Transverse colon (tissue), 4 donors: ENCODE results near the gene SEPTIN3. TPM values are rescaled to one million over a fixed set of nuclear protein-coding genes. Genes with fewer than 3 reads are reported as not detected.

ENCODE experiments used
- DNase-seq: peaks from one replicate; pipeline ENCODE4 v3.0.0-alpha.2; 2019
- H3K27ac ChIP-seq, 4 donors: fragments of 200-600 bp; sonication (generic); 2 replicates each; pipeline ENCODE4 v1.5.1; 2016 to 2018; ENCODE audit warnings: inconsistent platforms in 4 of 4
- H3K27me3 ChIP-seq: fragments of 200-600 bp; sonication (generic); 2 replicates; pipeline ENCODE4 v1.5.1; 2017; ENCODE audit warnings: inconsistent platforms
- H3K36me3 ChIP-seq, 4 donors: fragments of 200-600 bp; sonication (generic); 2 replicates each; pipeline ENCODE4 v1.5.1; 2017 to 2019; ENCODE audit warnings: inconsistent platforms in 4 of 4
- H3K4me1 ChIP-seq, 4 donors: fragments of 200-600 bp; sonication (generic); 2 replicates each; pipeline ENCODE4 v1.5.1; 2017 to 2020; ENCODE audit warnings: inconsistent platforms in 4 of 4
- H3K4me3 ChIP-seq, 4 donors: fragments of 200-600 bp; sonication (generic); 1 replicate in 1 of 4; 2 replicates in 3 of 4; pipeline versions ENCODE4 v1.5.1 to v1.6.1; 2017 to 2019; ENCODE audit warnings: inconsistent platforms in 4 of 4
- H3K9me3 ChIP-seq, 2 donors: fragments of 200-600 bp; sonication (generic); 2 replicates each; pipeline ENCODE4 v1.5.1; 2017 to 2019; ENCODE audit warnings: inconsistent platforms in 2 of 2
- EP300 ChIP-seq: sonication (generic); formaldehyde crosslinking; IDR thresholded peaks from one replicate; pipeline ENCODE4 v1.6.1; 2017; ENCODE audit warnings: antibody characterized with exemption, low read depth
- POLR2A ChIP-seq: fragments of 450-650 bp; IDR thresholded peaks from one replicate; pipeline ENCODE4 v1.6.1; 2016; ENCODE audit warnings: antibody characterized with exemption, mild to moderate bottlenecking, moderate library complexity
- POLR2AphosphoS5 ChIP-seq, 3 donors: sonication (generic); formaldehyde crosslinking; IDR thresholded peaks; one replicate each; pipeline ENCODE4 v1.6.1; 2016; ENCODE audit warnings: antibody characterized with exemption in 3 of 3
- WGBS, 2 donors: methylation state at CpG; one replicate each; pipeline ENCODE4 v1.1.5; 2018; ENCODE audit warnings: low coverage in 1 of 2; 5-methylcytosine and 5-hydroxymethylcytosine counted together
- in situ Hi-C, 4 donors: fragments of 200-750 bp; cut with MboI; loops; one replicate each; pipeline versions ENCODE4 v1.15.0 to v1.15.1; 2017; ENCODE audit warnings: low sequenced_read_pairs in 3 of 4, low pct_ligation_motif_present in 1 of 4, low pct_unique_long_range_greater_than_20kb in 1 of 4
- intact Hi-C: fragments of 100-400 bp; cut with DNase I; formaldehyde crosslinking; loops from one replicate; pipeline ENCODE4 v1.15.1; 2023; ENCODE audit warnings: low total_unique reads
- total RNA-seq, 4 donors: library from RNA; depleted of rRNA; stranded (reverse); fragments of >200 nt; gene quantifications; one replicate each; pipeline ENCODE4 v1.1.0, GENCODE V29; 2016
- TF ChIP-seq, protein P1 (sequence below), 5 experiments: fragments of 200-600 bp in 3 of 5; fragments of 450-650 bp in 2 of 5; sonication (generic) in 3 of 5; IDR thresholded peaks; 1 replicate in 2 of 5; 2 replicates in 3 of 5; pipeline ENCODE4 v1.5.1; 2016 to 2017; ENCODE audit warnings: antibody characterized with exemption in 5 of 5, inconsistent platforms in 3 of 5, mild to moderate bottlenecking in 2 of 5, moderate library complexity in 1 of 5

Gene SEPTIN3
- total RNA-seq, 4 donors from 2014 or later, result 0.48 to 0.68 TPM; not detected in 2

DNA sequence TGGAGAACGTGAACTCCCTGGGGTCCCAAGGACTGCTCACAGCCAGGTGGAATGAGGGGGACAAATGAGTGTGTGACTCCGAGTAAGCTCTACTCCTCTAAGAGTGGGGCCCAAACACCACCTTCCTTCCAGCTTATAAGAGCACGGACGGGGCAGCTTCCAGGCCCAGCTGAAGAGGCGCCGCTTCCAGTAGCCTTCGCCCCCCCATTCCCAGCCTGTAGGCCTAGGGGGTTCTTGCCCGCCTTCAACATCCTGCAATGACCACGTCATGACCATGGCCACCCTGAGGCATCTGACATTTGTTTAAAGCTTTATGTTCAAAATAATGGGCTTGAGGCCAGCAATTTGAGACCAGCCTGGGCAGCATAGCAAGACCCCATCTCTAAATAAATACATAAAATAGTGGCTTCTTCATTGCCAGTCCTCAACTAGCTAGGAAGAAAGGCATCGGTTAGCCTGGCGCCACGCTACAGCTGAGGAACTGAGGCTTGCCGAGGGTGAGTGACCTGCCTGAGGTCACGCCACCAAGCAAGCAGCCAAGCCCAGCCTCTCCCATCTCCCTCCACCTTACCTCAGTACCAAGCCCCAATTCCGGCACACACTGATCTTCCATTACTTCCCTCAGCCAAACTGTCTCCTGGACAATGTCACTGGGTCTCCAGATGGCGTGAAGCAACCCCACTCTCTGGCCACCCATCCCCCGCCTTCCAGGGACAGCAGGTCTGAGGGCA is 34.8 kb upstream of the SEPTIN3 start:
- in situ Hi-C loops (loop anchor here in 1 of 4 donors (25.0 kb wide), 1 partner anchor 122 kb away; the partner anchor contains the start of gene CCDC134), intact Hi-C loops (no loop called here)
- Histone ChIP-seq H3K9me3 (no peaks in the 10 kb centered on the region), H3K4me1 (peaks cover 0 to 5% (median 2%) of the 10 kb centered on the region in 4 donors), H3K4me3 (no peak overlapping the region), H3K36me3 (no peaks in the 10 kb centered on the region), H3K27me3 (no peaks in the 10 kb centered on the region), H3K27ac (no peak overlapping the region)
- TF ChIP-seq, protein P1, sequence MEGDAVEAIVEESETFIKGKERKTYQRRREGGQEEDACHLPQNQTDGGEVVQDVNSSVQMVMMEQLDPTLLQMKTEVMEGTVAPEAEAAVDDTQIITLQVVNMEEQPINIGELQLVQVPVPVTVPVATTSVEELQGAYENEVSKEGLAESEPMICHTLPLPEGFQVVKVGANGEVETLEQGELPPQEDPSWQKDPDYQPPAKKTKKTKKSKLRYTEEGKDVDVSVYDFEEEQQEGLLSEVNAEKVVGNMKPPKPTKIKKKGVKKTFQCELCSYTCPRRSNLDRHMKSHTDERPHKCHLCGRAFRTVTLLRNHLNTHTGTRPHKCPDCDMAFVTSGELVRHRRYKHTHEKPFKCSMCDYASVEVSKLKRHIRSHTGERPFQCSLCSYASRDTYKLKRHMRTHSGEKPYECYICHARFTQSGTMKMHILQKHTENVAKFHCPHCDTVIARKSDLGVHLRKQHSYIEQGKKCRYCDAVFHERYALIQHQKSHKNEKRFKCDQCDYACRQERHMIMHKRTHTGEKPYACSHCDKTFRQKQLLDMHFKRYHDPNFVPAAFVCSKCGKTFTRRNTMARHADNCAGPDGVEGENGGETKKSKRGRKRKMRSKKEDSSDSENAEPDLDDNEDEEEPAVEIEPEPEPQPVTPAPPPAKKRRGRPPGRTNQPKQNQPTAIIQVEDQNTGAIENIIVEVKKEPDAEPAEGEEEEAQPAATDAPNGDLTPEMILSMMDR (IDR thresholded peaks at IDR 0.05), result no peak
- no peak for TF ChIP-seq POLR2AphosphoS5 (IDR thresholded peaks at IDR 0.05)
- WGBS, 2 donors, result 92% methylated on average over 17 of the region's 17 CpGs; no CpG with 5 or more reads in 1 of the 2 donors
- no peak for DNase-seq

DNA sequence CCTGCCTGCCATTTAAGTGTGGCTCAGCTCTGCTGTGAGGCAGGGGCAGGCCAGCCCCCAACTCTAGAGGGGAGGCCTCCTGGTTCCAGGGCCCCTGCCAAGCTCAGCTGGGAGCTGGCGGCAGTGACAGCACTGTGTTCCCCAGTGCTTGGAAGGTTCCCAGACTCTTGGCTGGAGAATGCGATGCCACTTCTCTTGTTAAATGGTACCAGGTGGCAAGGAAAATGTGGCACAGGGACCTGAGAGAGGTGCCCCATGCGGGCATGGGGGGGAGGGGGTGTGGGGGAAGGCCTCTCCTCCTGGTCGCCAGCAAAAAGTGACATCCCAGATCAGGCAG is 34.3 kb upstream of the SEPTIN3 start:
- peaks cover 3 to 9% (median 5%) of the 10 kb centered on the region in 4 donors for H3K4me1 ChIP-seq
- WGBS, 2 donors, result 67 to 91% methylated on average over 3 to 4 of the region's 4 CpGs
- in situ Hi-C loops, result loop anchor here in 1 of 4 donors (25.0 kb wide), 1 partner anchor 123 kb away; the partner anchor contains the start of gene CCDC134
- intact Hi-C loops, result no loop called here
- TF ChIP-seq POLR2AphosphoS5 (IDR thresholded peaks at IDR 0.05) (no peak), EP300 (no peak), POLR2A (no peak)
- TF ChIP-seq, protein P1 (IDR thresholded peaks at IDR 0.05), result no peak
- no peaks in the 10 kb centered on the region for H3K9me3 ChIP-seq
- H3K4me3 ChIP-seq, result no peak overlapping the region
- no peaks in the 10 kb centered on the region for H3K27me3 ChIP-seq
- no peaks in the 10 kb centered on the region for H3K36me3 ChIP-seq
- DNase-seq, result no peak
- no peak overlapping the region for H3K27ac ChIP-seq

DNA sequence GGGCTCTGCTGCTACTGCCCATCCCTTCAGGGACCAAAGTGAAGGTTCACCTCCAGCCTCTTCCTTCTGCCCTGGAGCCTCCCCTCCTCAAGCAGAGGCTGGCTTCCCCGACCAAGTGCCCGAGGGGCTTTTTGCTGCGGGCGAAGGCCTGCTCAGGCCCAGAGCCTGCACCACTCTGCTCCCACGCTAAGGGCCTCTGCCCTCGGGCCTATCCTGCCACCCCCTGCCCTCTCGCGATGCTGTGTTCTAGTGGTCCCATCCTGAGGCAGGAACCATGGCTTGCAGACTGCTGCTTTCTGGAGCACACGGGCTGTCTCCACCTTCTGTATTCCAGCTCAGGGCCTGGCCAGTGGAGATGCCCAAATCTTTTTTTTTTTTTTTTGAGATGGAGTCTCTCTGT is 33.7 kb upstream of the SEPTIN3 start:
- Histone ChIP-seq H3K4me3 (no peak overlapping the region), H3K36me3 (no peaks in the 10 kb centered on the region), H3K4me1 (peaks cover 6 to 13% (median 8%) of the 10 kb centered on the region in 4 donors), H3K27ac (no peak overlapping the region), H3K9me3 (no peaks in the 10 kb centered on the region), H3K27me3 (no peaks in the 10 kb centered on the region)
- TF ChIP-seq, protein P1 (IDR thresholded peaks at IDR 0.05), result no peak
- TF ChIP-seq EP300, result no peak
- TF ChIP-seq POLR2A, result no peak
- TF ChIP-seq POLR2AphosphoS5 (IDR thresholded peaks at IDR 0.05), result no peak
- no peak for DNase-seq
- in situ Hi-C loops (loop anchor here in 1 of 4 donors (25.0 kb wide), 1 partner anchor 123 kb away; the partner anchor contains the start of gene CCDC134), intact Hi-C loops (no loop called here)
- WGBS, 2 donors, result 89% methylated on average over 9 of the region's 9 CpGs; no CpG with 5 or more reads in 1 of the 2 donors

DNA sequence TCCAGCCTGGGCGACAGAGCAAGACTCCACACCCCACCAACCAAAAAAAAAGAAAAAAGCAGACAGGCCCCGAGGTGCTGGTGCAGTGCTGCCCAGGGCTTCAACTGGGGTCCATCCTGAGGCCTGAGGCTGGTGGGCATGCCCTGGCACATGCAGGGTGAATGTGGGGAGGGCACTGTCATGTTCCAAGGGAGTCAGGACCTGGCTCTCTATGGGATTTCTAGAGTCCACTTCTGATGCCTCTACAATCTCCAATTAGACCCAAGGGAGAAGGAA is 32.4 kb upstream of the SEPTIN3 start:
- intact Hi-C loops, result no loop called here
- no peak overlapping the region for H3K27ac ChIP-seq

More for the DNA sequence above, 32.4 kb upstream of the SEPTIN3 start:
- Histone ChIP-seq H3K4me3 (no peak overlapping the region), H3K36me3 (no peaks in the 10 kb centered on the region), H3K9me3 (no peaks in the 10 kb centered on the region), H3K4me1 (peaks cover 13 to 19% (median 15%) of the 10 kb centered on the region in 4 donors), H3K27me3 (no peaks in the 10 kb centered on the region)
- 90% methylated on average over 2 of the region's 2 CpGs; no CpG with 5 or more reads in 1 of the 2 donors for WGBS, 2 donors
- in situ Hi-C loops, result loop anchor here in 1 of 4 donors (25.0 kb wide), 1 partner anchor 125 kb away; the partner anchor contains the start of gene CCDC134
- TF ChIP-seq POLR2AphosphoS5 (IDR thresholded peaks at IDR 0.05) (no peak), POLR2A (no peak), EP300 (no peak)
- TF ChIP-seq, protein P1 (IDR thresholded peaks at IDR 0.05), result no peak
- DNase-seq, result no peak
